Stimulated activated CD4-positive, alpha-beta T cell treated with anti-CD3 and anti-CD28 coated beads, Interleukin-15, amount 100 ng/mL, for 1 hour (primary cell): Measurements from ENCODE around the gene RFTN1.
"Not testable (repeated sequence)": the region's sequence is repeated elsewhere in the genome, so short reads cannot be mapped to it uniquely, and the experiment has no call there.

Experiments used
- DNase-seq, 2 donors: peaks; one replicate each; pipeline ENCODE4 v3.0.0-alpha.2; 2020; ENCODE audit warnings: low read depth in 1 of 2, low spot score in 1 of 2

Gene RFTN1

DNA sequence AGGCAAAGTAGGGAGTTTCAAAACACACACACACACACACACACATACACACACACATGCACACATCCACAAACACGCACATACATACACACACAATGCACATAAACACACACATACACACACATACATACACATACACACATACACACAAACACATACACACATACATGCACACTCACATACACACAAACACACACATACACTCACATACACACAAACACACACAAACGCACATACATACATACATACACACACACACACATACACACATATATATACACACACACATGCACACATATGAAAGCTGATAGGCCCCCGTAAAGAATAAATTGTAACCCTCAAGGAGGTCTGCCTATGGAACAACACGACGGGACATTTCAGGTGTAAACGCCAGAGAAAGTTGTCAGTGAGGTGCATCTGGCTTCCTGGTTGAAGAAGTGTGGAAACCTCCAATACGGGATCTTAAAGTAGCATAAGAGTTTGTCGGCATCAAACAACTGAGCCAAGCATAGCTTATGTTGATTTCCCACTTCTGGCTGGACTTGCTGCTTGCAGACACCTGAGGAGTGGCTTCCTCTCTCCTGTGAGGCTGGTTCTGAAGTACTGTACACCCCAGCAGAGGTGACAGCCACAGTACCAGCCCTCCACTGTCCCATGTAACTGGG is 5.8 kb downstream of the RFTN1 start:
- DNase-seq: no peak

GRCh38 chr3:16506884-16507577 is 6.5 kb downstream of the RFTN1 start:
- no peak for DNase-seq

GRCh38 chr3:16506451-16506850 is 7.0 kb downstream of the RFTN1 start:
- no peak for DNase-seq

- DNase-seq: no peak
Measured at GRCh38 chr3:16504692-16505091, 8.8 kb downstream of the RFTN1 start.

DNA sequence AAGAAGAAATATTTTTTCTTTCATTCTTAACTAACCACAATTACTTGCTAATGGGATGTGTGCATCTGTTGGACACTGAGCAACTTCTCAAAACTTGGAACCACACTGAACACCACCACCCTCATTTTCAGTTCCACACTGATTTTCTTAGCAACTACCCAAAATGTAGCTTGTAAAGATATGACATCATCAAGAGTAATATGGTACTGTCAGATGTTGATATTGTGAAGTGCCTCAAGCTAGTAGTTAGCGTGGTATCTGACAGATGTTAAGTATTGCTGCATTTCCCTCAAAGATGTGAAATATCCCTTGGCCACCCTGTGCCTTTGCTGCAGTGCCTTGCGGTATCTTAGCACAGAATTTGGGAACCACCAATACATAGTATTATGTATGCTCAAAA is 9.3 kb downstream of the RFTN1 start:
- DNase-seq: no peak

DNA sequence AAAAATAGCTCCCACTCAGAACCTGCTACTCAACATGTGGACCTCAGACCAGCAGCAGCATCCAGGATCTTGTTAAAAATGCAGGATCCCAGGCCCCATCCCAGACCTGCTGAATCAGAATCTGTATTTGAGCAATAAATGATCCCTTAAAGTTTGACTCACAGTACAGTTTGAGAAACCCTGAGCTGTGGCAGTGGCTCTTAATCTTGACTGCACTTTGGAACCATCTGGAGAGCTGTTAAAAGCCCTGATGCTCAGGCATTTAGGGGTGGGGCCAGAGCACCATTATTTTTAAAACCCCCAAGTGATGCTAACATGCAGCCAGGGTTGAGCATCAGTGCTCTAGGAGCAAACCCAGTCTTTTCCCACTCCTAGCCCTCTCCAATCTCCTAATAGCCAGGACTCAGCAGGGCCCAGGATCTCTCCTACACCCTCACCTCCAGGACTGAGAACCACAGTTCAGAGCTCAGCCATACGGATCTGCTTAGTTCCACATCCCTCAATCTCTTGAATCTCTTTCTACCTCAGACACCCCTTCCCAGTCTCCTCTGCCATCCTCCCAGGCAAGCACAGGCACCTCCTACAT is 10.2 kb downstream of the RFTN1 start:
- no peak for DNase-seq

GRCh38 chr3:16502347-16502908 is 11.1 kb downstream of the RFTN1 start:
- DNase-seq: no peak

- DNase-seq: no peak
Measured at GRCh38 chr3:16501376-16501775, 12.1 kb downstream of the RFTN1 start.

GRCh38 chr3:16500911-16501310 is 12.6 kb downstream of the RFTN1 start:
- DNase-seq: no peak

DNA sequence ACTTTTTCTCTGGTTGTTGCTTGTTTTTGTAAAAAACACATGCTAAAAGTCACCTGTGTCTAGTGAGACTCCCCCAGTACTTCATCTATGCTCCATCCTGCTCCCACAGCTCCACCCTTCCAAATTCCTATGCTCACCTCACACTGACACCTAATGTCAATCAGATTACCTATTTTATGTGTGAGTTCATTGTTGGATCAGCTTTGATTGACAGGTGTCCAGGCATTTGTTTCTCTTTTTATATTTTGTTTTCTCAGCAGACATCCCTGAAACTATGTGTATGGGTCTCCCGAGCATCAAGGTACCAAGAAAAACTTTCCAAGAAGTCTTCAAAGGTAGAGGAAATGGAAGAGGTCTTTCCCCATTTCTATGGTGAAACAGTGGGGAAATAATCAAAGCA is 13.4 kb downstream of the RFTN1 start:
- DNase-seq: no peak

- no peak for DNase-seq
Measured at GRCh38 chr3:16499351-16499750, 14.1 kb downstream of the RFTN1 start.

DNA sequence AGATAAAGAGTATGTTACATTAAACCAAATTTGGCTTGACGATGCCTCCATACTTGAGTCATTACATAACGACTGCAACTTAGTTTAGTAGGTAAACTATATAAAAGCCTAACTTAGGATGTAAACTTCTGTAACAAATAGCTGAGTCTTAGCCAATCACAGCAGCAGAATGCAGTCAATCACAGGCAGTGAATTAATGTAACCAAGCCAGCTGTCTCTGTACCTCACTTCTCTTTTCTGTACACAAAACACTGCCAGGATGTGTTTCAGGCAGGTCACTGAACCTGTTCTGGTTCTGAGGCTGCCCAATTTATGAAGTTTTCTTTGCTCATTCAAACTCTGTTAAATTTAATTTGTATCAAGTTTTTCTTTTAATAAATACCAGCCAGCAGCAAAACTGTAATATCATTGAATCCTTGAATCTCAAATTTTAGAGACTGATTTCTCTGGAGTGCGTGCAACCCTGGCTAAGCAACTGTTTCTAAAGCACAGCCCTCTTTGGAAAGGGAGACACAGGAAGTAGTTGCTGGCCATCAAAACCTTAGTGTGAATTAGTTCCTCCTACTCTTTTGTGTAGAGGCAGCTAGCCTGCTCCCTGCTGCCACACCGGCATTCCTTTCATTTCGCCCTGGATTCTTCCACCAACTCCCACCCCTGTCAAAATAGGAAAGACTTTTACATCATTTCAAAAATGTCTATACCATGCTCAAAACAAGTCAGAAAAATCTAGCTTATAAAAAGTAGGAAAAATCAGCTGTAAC is 15.2 kb downstream of the RFTN1 start:
- no peak for DNase-seq

- no peak for DNase-seq
Measured at GRCh38 chr3:16496408-16497222, 16.9 kb downstream of the RFTN1 start.

DNA sequence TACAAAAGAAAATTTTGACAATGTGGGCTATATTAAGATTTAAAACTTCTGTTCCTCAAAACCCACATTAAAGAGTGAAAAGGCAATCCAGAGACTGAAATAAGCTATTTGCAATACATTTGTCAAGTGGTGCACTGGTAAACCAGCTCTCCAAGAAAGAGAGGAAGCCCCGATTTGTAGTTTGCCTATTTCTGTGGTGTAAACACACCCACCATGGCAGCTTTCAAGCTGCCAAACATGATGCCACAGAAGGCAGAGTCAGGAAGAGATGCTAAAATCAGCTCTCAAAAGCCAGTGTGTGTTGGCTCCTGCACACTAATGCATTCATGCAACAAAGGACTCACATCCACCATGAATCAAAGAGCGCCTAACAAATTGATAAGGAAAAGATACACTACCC is 17.5 kb downstream of the RFTN1 start:
- no peak for DNase-seq

- DNase-seq: no peak
Measured at GRCh38 chr3:16494814-16495431, 18.6 kb downstream of the RFTN1 start.

GRCh38 chr3:16494094-16494493 is 19.4 kb downstream of the RFTN1 start:
- no peak for DNase-seq

DNA sequence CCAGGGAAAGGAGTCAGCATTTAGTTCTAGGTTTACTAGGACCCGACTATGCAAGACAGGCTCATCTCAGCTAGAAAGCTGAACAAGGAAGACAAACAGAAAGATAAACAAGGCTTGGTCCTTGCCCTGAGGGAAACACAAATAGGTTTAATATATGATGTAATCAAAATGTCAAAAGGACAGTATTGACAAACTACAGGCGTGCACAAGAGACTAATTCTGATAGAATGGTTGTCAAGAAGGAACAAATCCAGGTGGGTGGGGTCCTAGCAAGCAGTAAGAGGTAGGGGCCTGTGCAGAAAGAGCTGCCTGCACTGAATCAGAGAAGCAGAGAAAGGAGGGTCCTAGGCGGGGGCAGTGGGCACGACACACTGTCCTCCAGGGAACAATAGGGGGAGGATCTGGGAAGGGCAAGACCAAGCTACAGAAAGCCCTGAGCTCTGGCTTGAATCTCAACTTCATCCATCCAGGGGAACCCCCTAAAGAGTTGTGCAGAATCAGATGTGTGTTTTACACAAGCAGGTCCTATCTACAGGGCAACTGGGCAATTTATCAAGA is 23.4 kb downstream of the RFTN1 start:
- DNase-seq: no peak

GRCh38 chr3:16489326-16490061 is 24.0 kb downstream of the RFTN1 start:
- DNase-seq: not testable (repeated sequence)

- DNase-seq: no peak
Measured at GRCh38 chr3:16488637-16489036, 24.9 kb downstream of the RFTN1 start.
